ENCODE results near the gene SNRNP27. TPM values are rescaled to one million over a fixed set of nuclear protein-coding genes. Genes with fewer than 3 reads are reported as not detected.
A peak's percentile ranks its signal among the peaks of the same experiment; 100 is the strongest.
"Not testable (repeated sequence)": the region's sequence is repeated elsewhere in the genome, so short reads cannot be mapped to it uniquely, and the experiment has no call there.

SNRNP27 gene
- total and polyA plus RNA-seq, 11 donors = 37.5 to 97.8 (median 55.0) TPM

GRCh38 chr2:69863298-69863697 is 30.5 kb upstream of the SNRNP27 start:
- Histone ChIP-seq H3K27ac (no peak overlapping the region), H3K9me3 (no peaks in the 10 kb centered on the region), H3K27me3 (no peaks in the 10 kb centered on the region), H3K4me1 (no peaks in the 10 kb centered on the region), H3K36me3 (peaks cover 0 to 73% (median 50%) of the 10 kb centered on the region in 9 donors), H3K4me3 (no peak overlapping the region)
- intact Hi-C loops (cut with DNase I) = no loop called here
- ATAC-seq (no peak), DNase-seq (no peak)
- TF ChIP-seq CTCF (IDR thresholded peaks at IDR 0.05) = no peak
- TF ChIP-seq POLR2A (IDR thresholded peaks at IDR 0.05) = no peak
- WGBS, 4 donors = 87 to 96% (median 90%) methylated on average over 1 of the region's 1 CpG

GRCh38 chr2:69888451-69888850 is 5.3 kb upstream of the SNRNP27 start:
- no peak overlapping the region for H3K4me3 ChIP-seq
- no peak overlapping the region for H3K27ac ChIP-seq
- WGBS, 4 donors = 93 to 96% (median 94%) methylated on average over 4 of the region's 4 CpGs
- no peaks in the 10 kb centered on the region for H3K36me3 ChIP-seq
- peaks cover 0 to 3% (median under 1%) of the 10 kb centered on the region in 12 donors for H3K4me1 ChIP-seq
- peaks cover 0 to 8% (median 0%) of the 10 kb centered on the region in 12 donors for H3K9me3 ChIP-seq
- TF ChIP-seq CTCF (IDR thresholded peaks at IDR 0.05) = no peak
- TF ChIP-seq POLR2A (IDR thresholded peaks at IDR 0.05) = no peak
- intact Hi-C loops (cut with DNase I) = no loop called here
- no peaks in the 10 kb centered on the region for H3K27me3 ChIP-seq
- ATAC-seq (no peak), DNase-seq (no peak)

DNA sequence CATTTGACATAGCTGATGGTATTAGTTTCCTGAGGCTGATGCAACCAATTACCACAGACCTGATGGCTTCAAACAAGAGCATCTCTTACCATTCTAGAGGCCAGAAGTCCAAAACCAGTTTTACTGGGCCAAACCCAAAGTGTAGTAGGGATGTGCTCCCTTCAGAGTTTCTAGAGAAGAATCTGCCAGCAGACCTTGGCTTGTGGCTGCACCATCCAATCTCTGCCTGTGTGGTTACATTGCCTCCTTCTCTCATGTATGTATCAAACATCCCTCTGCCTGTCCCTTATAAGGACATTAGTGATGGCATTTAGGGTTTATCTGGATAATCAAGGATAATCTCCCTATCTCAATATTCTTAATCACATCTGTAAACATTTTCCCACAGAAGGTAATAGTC is 4.5 kb upstream of the SNRNP27 start:
- Histone ChIP-seq H3K36me3 (no peaks in the 10 kb centered on the region), H3K4me1 (peaks cover 0 to 5% (median 2%) of the 10 kb centered on the region in 12 donors), H3K9me3 (peaks cover 0 to 8% (median 0%) of the 10 kb centered on the region in 12 donors), H3K4me3 (no peak overlapping the region), H3K27me3 (no peaks in the 10 kb centered on the region), H3K27ac (no peak overlapping the region)
- intact Hi-C loops (cut with DNase I) = no loop called here
- no peak for ATAC-seq
- no peak for TF ChIP-seq CTCF (IDR thresholded peaks at IDR 0.05)
- no peak for TF ChIP-seq POLR2A (IDR thresholded peaks at IDR 0.05)
- no peak for DNase-seq

- intact Hi-C loops (cut with DNase I) = loop anchor here in 1 of 10 donors (10.0 kb wide), 1 partner anchor 166 kb away; no protein-coding TSS in a partner anchor
- no peak overlapping the region for H3K27ac ChIP-seq
- no peaks in the 10 kb centered on the region for H3K27me3 ChIP-seq
- TF ChIP-seq POLR2A (IDR thresholded peaks at IDR 0.05) (no peak), CTCF (IDR thresholded peaks at IDR 0.05) (no peak)
- ATAC-seq (no peak), DNase-seq (no peak)
- WGBS, 4 donors = 27 to 94% (median 50%) methylated on average over 1 of the region's 1 CpG
- H3K36me3 ChIP-seq = peaks cover 0 to 9% (median 6%) of the 10 kb centered on the region in 9 donors
- H3K4me1 ChIP-seq = peaks cover 0 to 19% (median 14%) of the 10 kb centered on the region in 12 donors
- H3K9me3 ChIP-seq = peaks cover 0 to 8% (median 0%) of the 10 kb centered on the region in 12 donors
- H3K4me3 ChIP-seq = no peak overlapping the region
These were observed 2.9 kb upstream of the SNRNP27 start for GRCh38 chr2:69890881-69891280.

DNA sequence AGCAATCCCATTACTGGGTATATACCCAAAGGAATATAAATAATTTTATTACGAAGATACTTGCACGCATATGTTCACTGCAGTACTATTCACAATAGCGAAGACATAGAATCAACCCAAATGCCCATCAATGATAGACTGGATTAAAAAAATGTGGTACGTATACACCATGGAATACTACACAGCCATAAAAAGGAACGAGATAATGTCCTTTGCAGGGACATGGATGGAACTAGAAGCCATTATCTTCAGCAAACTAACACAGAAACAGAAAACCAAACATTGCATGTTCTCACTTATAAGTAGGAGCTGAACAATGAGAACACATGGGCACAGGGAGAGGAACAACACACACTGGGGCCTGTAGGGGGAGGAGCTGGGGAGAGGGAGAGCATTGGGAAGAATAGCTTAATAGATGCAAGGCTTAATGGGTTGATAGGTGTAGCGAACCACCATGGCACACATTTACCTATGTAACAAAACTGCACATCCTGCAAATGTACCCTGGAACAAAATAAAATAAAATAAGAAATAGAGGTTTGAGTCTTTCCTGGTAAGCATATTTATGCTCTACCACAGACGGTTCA is 825 bp upstream of the SNRNP27 start:
- DNase-seq, H3K9me3 ChIP-seq, ATAC-seq, H3K27me3 ChIP-seq: not testable (repeated sequence)
- 93 to 96% (median 95%) methylated on average over 7 of the region's 7 CpGs for WGBS, 4 donors
- Histone ChIP-seq H3K4me1 (peaks cover 0 to 29% (median 15%) of the 10 kb centered on the region in 12 donors), H3K36me3 (peaks cover 0 to 29% (median 25%) of the 10 kb centered on the region in 9 donors), H3K4me3 (peak overlapping the region in 9 of 12 donors; percentile 70 to 93 (median 85)), H3K27ac (peak overlapping the region in 3 of 12 donors; percentile 71 to 91 (median 90))
- intact Hi-C loops (cut with DNase I) = loop anchor here in 1 of 10 donors (10.0 kb wide), 1 partner anchor 168 kb away; no protein-coding TSS in a partner anchor

- H3K27ac ChIP-seq = peak overlapping the region in 7 of 12 donors; percentile 79 to 91 (median 86)
- DNase-seq, H3K27me3 ChIP-seq, H3K9me3 ChIP-seq: not testable (repeated sequence)
- ATAC-seq = peak in 1 of 4 donors; percentile 15
- H3K4me3 ChIP-seq = peak overlapping the region; percentile 56 to 93 (median 80)
- H3K4me1 ChIP-seq = peaks cover 0 to 29% (median 15%) of the 10 kb centered on the region in 12 donors
- H3K36me3 ChIP-seq = peaks cover 0 to 47% (median 43%) of the 10 kb centered on the region in 9 donors
- intact Hi-C loops (cut with DNase I) = loop anchor here in 1 of 10 donors (10.0 kb wide), 1 partner anchor 170 kb away; no protein-coding TSS in a partner anchor
- 33 to 36% (median 36%) methylated on average over 23 of the region's 23 CpGs for WGBS, 4 donors
These were observed 981 bp downstream of the SNRNP27 start for GRCh38 chr2:69894737-69895136.
